Measurements from ENCODE around the gene LYPD6. TPM values are rescaled to one million over a fixed set of nuclear protein-coding genes. Genes with fewer than 3 reads are reported as not detected.

Gene LYPD6
- total and polyA plus RNA-seq, 9 of the 15 experiments (the other 6 are each of a cell fraction or from before 2014, with no cell fraction given), result not detected

DNA sequence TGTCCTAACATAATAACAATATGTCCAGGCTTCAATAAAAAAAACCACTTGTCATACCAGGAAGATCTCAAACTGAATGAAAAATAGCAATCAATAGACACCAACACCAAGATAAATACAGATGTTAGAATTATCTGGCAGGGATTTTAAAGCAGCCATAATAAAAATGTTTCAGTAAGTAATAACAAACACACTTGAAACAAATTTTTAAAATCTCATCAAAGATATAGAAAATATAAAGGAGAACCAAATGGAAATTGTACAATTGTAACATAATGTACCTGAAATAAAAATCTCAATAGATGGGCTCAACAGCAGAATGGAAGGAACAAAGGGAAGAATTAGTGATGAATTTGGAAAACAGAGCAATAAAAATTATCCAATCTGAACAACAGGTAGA lies 128.1 kb downstream of the LYPD6 start (continued):
- TF ChIP-seq, protein P1, sequence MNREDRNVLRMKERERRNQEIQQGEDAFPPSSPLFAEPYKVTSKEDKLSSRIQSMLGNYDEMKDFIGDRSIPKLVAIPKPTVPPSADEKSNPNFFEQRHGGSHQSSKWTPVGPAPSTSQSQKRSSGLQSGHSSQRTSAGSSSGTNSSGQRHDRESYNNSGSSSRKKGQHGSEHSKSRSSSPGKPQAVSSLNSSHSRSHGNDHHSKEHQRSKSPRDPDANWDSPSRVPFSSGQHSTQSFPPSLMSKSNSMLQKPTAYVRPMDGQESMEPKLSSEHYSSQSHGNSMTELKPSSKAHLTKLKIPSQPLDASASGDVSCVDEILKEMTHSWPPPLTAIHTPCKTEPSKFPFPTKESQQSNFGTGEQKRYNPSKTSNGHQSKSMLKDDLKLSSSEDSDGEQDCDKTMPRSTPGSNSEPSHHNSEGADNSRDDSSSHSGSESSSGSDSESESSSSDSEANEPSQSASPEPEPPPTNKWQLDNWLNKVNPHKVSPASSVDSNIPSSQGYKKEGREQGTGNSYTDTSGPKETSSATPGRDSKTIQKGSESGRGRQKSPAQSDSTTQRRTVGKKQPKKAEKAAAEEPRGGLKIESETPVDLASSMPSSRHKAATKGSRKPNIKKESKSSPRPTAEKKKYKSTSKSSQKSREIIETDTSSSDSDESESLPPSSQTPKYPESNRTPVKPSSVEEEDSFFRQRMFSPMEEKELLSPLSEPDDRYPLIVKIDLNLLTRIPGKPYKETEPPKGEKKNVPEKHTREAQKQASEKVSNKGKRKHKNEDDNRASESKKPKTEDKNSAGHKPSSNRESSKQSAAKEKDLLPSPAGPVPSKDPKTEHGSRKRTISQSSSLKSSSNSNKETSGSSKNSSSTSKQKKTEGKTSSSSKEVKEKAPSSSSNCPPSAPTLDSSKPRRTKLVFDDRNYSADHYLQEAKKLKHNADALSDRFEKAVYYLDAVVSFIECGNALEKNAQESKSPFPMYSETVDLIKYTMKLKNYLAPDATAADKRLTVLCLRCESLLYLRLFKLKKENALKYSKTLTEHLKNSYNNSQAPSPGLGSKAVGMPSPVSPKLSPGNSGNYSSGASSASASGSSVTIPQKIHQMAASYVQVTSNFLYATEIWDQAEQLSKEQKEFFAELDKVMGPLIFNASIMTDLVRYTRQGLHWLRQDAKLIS (CRISPR knock-in tag; IDR thresholded peaks at IDR 0.05), result no peak
- TF ChIP-seq ESRRB (CRISPR knock-in tag; IDR thresholded peaks at IDR 0.05; ENCODE audit: borderline replicate concordance) (no peak), SPI1 (IDR thresholded peaks at IDR 0.05; ENCODE audit: borderline replicate concordance, low read depth, low read length) (no peak), PTRF (tag; IDR thresholded peaks at IDR 0.05) (no peak), TBL1XR1 (IDR thresholded peaks at IDR 0.05; ENCODE audit: low read length in 2 of 2) (no peak), ZNF282 (CRISPR knock-in tag; IDR thresholded peaks at IDR 0.05) (no peak), NR2F6 (CRISPR knock-in tag; IDR thresholded peaks at IDR 0.05) (no peak), ZNF232 (CRISPR knock-in tag; IDR thresholded peaks at IDR 0.05) (no peak), CHD1 (IDR thresholded peaks at IDR 0.05; ENCODE audit: low read length) (no peak), NBN (IDR thresholded peaks at IDR 0.05; ENCODE audit: low read depth) (no peak)
- TF ChIP-seq, protein P2, sequence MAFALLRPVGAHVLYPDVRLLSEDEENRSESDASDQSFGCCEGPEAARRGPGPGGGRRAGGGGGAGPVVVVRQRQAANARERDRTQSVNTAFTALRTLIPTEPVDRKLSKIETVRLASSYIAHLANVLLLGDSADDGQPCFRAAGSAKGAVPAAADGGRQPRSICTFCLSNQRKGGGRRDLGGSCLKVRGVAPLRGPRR (CRISPR knock-in tag; IDR thresholded peaks at IDR 0.05), result no peak
- TF ChIP-seq, protein P3, sequence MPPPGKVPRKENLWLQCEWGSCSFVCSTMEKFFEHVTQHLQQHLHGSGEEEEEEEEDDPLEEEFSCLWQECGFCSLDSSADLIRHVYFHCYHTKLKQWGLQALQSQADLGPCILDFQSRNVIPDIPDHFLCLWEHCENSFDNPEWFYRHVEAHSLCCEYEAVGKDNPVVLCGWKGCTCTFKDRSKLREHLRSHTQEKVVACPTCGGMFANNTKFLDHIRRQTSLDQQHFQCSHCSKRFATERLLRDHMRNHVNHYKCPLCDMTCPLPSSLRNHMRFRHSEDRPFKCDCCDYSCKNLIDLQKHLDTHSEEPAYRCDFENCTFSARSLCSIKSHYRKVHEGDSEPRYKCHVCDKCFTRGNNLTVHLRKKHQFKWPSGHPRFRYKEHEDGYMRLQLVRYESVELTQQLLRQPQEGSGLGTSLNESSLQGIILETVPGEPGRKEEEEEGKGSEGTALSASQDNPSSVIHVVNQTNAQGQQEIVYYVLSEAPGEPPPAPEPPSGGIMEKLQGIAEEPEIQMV (tag; conservative IDR thresholded peaks at IDR 0.05; ENCODE audit: low read depth), result no peak
